ENCODE data around the gene ZNF431.

The ZNF431 gene

GRCh38 chr19:21109116-21109515, 32.7 kb upstream of the ZNF431 start:
- Histone ChIP-seq H3K4me3 (ENCODE audit: low read depth in 1 of 2, low read length in 1 of 2) (no peak overlapping the region), H3K4me1 (ENCODE audit: control insufficient read depth in 1 of 2, insufficient read depth in 1 of 2, low read depth in 1 of 2, low read length in 1 of 2) (no peaks in the 10 kb centered on the region), H3K36me3 (peaks cover 8% of the 10 kb centered on the region), H3K27me3 (no peaks in the 10 kb centered on the region), H3K27ac (no peak overlapping the region), H3K9me3 (no peaks in the 10 kb centered on the region)
- no peak for TF ChIP-seq CTCF (IDR thresholded peaks at IDR 0.05)

GRCh38 chr19:21110183-21110582, 31.7 kb upstream of the ZNF431 start:
- H3K4me1 ChIP-seq (ENCODE audit: control insufficient read depth in 1 of 2, insufficient read depth in 1 of 2, low read depth in 1 of 2, low read length in 1 of 2) = no peaks in the 10 kb centered on the region
- H3K4me3 ChIP-seq (ENCODE audit: low read depth in 1 of 2, low read length in 1 of 2) = no peak overlapping the region
- no peak overlapping the region for H3K27ac ChIP-seq
- peaks cover 6% of the 10 kb centered on the region for H3K36me3 ChIP-seq
- no peak for TF ChIP-seq CTCF (IDR thresholded peaks at IDR 0.05)
- H3K27me3 ChIP-seq = no peaks in the 10 kb centered on the region
- no peaks in the 10 kb centered on the region for H3K9me3 ChIP-seq

- no peak overlapping the region for H3K4me3 ChIP-seq (ENCODE audit: low read depth in 1 of 2, low read length in 1 of 2)
- H3K4me1 ChIP-seq (ENCODE audit: control insufficient read depth in 1 of 2, insufficient read depth in 1 of 2, low read depth in 1 of 2, low read length in 1 of 2) = no peaks in the 10 kb centered on the region
- no peaks in the 10 kb centered on the region for H3K9me3 ChIP-seq
- no peak overlapping the region for H3K27ac ChIP-seq
- peaks cover 17% of the 10 kb centered on the region for H3K36me3 ChIP-seq
- H3K27me3 ChIP-seq = no peaks in the 10 kb centered on the region
- no peak for TF ChIP-seq CTCF (IDR thresholded peaks at IDR 0.05)
Observed at GRCh38 chr19:21115430-21115829, 26.4 kb upstream of the ZNF431 start.

- H3K4me1 ChIP-seq (ENCODE audit: control insufficient read depth in 1 of 2, insufficient read depth in 1 of 2, low read depth in 1 of 2, low read length in 1 of 2) = no peaks in the 10 kb centered on the region
- H3K36me3 ChIP-seq = peaks cover 17% of the 10 kb centered on the region
- no peak for TF ChIP-seq CTCF (IDR thresholded peaks at IDR 0.05)
- H3K4me3 ChIP-seq (ENCODE audit: low read depth in 1 of 2, low read length in 1 of 2) = no peak overlapping the region
- no peaks in the 10 kb centered on the region for H3K27me3 ChIP-seq
- no peak overlapping the region for H3K27ac ChIP-seq
- no peaks in the 10 kb centered on the region for H3K9me3 ChIP-seq
Observed at GRCh38 chr19:21117041-21117907, 24.6 kb upstream of the ZNF431 start.

GRCh38 chr19:21126078-21126477, 15.8 kb upstream of the ZNF431 start:
- no peaks in the 10 kb centered on the region for H3K4me1 ChIP-seq (ENCODE audit: control insufficient read depth in 1 of 2, insufficient read depth in 1 of 2, low read depth in 1 of 2, low read length in 1 of 2)
- H3K36me3 ChIP-seq = no peaks in the 10 kb centered on the region
- TF ChIP-seq CTCF (IDR thresholded peaks at IDR 0.05) = no peak
- no peaks in the 10 kb centered on the region for H3K27me3 ChIP-seq
- H3K9me3 ChIP-seq = no peaks in the 10 kb centered on the region
- no peak overlapping the region for H3K27ac ChIP-seq
- no peak overlapping the region for H3K4me3 ChIP-seq (ENCODE audit: low read depth in 1 of 2, low read length in 1 of 2)
